ENCODE data around the gene CACTIN.
A peak's percentile ranks its signal among the peaks of the same experiment; 100 is the strongest.
"Not testable (repeated sequence)": the region's sequence is repeated elsewhere in the genome, so short reads cannot be mapped to it uniquely, and the experiment has no call there.

The CACTIN gene

GRCh38 chr19:3585301-3586126, 41.1 kb downstream of the CACTIN start, which contains the start of gene GIPC3:
GIPC3 (plus strand) TSS chr19:3585478; CDS start chr19:3585598, 120 bp downstream.
- no peak for DNase-seq

DNA sequence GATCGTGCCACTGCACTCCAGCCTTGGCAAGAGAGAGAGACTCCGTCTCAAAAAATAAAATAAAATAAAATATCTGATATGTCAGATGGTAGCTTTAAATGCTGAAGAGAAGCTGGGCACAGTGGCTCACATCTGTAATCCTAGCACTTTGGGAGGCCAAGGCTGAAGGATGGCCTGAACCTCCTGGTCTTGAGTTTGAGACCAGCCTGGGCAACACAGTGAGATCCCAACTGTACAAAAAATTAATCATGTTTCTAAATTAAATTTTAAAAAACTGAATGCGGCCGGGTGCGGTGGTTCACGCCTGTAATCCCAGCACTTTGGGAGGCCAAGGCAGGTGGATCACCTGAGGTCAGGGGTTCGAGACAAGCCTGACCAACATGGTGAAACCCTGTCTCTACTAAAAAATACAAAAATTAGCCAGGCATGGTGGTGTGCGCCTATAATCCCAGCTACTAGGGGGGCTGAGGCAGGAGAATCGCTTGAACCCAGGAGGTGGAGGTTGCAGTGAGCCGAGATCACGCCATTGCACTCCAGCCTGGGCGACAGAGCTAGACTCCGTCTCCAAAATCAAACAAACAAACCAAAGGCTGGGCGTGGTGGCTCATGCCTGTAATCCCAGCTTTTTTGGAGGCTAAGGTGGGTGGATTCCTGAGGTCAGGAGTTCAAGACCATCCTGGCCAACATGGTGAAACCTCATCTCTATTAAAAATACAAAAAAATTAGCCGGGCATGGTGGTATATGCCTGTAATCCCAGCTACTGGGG, 42.4 kb downstream of the CACTIN start:
- DNase-seq, result not testable (repeated sequence)

GRCh38 chr19:3581792-3582191, 44.8 kb downstream of the CACTIN start:
- DNase-seq, result peak; percentile 41

- peak; percentile 30 for DNase-seq
These were observed 46.2 kb downstream of the CACTIN start for GRCh38 chr19:3580156-3580934.

GRCh38 chr19:3578390-3578789, 48.2 kb downstream of the CACTIN start:
- DNase-seq, result no peak

DNA sequence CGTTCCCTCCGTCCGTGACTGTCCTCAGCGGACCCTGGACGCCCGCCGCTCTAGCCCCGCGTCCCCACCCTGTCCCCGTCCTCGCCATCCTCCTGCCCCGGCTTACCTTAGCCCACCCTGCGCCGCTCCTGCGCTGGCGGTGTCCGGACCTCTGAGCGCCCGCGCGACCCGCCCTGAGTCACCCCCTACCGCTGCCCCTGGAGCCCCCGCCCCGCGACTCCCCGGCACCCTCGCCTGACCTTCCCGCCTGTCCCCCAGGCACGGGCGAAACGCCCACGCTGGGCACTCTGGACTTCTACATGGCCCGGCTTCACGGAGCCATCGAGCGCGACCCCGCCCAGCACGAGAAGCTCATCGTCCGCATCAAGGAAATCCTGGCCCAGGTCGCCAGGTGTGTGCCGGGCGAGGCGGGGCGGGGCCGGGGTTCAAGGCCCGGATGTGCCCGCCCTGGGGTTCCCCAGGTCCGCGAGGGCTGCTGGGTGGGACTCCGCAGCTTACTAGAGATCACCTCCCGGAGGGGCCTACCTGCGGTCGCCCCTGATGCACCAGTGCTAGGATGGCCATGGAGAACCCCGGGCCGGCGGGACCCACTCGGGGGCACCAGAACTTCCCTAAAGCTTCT, 48.8 kb downstream of the CACTIN start:
- no peak for DNase-seq

DNA sequence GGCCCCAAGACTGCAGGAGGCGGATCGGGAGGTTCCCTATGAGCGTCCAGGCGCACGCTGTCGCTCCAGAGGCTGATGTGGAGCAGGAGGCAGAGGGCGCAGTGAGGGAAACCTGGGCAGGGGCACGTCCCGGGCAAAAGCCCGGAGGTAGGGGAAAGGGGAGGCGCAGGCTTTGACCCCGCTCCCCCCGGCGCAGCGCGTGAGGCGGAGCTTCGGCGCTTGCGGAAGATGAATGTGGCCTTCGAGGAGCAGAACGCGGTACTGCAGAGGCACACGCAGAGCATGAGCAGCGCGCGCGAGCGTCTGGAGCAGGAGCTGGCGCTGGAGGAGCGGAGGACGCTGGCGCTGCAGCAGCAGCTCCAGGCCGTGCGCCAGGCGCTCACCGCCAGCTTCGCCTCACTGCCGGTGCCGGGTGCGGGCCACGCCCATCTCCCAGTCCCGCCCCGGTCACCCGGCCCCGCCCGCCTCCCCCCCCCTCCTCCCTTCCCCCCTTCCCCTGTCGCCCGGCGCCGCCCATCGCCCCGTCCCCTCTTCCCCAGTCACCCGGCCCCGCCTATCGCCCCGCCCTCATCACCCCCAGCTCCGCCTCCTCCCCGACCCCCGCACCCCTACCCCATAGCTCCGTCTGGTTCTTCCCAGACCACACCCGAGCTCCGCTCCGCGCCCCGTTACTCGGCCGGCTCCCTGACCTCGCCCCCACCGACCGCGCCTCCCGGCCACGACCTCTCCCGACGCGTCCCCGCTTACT, 49.7 kb downstream of the CACTIN start:
- DNase-seq, result no peak

DNA sequence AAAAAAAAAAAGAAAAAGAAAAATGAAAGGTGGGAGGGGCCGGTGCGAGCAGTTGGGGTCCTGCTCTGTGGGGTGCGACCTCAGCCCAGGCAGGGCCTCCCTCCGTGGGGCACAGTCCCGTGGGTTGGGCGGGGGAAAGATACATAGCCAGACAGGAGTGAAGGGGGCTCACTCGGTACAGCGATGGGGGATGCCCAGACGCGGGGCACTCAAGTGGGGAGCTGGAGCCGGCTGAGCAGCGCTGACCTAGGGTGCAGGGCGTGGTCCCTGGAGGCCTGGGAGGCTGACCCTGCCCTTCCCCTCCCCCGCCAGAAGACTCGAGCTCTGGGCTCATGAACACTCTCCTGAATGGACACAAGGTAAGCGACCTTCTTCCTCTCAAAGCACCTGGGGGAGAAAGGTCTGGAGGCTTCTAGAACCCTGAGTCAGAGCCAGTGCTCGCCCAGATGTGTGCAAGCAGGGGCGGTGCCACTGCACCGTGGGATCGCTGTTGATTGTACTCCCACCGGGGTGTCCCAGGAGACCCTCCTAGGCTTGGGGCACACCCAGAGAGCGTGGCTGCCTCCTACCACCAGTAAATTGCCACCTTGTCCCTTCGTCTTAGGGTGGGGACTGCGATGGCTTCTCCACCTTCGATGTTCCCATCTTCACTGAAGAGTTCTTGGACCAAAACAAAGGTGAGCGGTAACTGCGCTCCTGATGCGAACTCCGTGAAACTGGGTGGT, 50.5 kb downstream of the CACTIN start:
- DNase-seq, result no peak

GRCh38 chr19:3575260-3575741, 51.3 kb downstream of the CACTIN start:
- DNase-seq, result peak; percentile 44

GRCh38 chr19:3573858-3574637, 52.5 kb downstream of the CACTIN start:
- peak; percentile 99 for DNase-seq

DNA sequence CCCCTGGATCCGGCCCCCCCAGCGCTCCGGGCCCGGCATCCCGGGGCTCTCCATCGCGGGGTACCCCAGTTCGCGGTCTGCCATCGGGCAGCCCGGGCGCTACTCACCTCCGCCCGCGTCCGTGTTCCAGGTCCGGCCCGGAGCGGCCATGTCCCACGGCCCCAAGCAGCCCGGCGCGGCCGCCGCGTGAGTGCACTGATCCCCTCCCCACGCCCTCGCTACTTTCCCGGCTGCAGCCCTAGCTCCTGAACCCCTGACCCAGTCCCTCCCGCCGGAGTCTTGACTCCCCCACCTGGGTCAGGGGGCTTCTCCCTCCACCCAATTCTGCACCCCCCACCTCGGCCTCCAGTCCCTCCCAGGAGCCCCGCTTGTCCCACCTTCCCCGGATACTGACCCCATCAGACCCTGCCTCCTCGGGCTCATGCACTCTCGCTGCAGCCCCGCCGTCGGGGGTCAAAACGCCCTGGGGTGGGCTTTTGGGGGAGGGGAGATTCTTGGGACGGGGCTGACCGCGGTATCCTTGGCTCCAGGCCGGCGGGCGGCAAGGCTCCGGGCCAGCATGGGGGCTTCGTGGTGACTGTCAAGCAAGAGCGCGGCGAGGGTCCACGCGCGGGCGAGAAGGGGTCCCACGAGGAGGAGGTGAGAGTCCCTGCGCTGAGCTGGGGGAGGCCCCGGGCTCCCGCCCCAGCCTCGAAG, 53.3 kb downstream of the CACTIN start:
- no peak for DNase-seq

GRCh38 chr19:3572855-3573161, 53.8 kb downstream of the CACTIN start, which contains the start of gene HMG20B:
HMG20B (plus strand) TSS chr19:3572944; CDS start chr19:3573310, 366 bp downstream.
- DNase-seq, result no peak

DNA sequence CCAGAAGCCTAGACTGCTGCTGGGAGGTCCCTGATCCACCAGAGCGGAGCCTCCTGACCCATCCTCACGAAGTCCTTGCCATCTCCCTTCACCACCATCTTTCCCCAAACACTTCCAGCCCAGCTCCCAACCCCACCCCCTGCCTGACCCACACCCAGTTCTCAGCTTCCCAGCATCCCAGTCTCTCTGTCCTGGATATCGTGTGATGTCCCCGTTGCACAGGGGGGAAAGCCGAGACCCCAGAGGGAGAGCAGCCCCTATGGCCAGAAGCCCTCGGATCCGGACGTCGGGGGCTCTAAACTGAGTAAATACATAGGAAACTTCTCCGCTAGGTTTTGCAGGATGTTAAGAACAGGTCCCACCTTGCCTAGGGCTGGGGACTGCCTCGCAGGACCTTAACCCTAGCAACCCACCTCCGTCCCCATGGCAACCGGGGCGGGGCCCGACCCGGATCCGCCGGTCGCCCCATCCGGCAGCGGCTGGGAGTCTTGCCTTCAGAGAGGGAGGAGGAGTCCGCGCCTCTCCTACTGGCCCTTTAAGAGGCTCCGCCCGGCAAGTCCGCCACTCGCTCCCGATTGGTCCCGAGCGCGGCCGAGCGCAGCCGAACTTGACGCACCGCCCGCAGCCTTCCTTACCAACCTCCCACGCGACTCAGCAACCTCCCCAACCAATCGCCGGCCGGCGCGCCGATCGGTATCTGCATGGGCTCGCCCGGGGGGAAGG, 54.3 kb downstream of the CACTIN start:
- DNase-seq, result peak; percentile 100

- no peak for DNase-seq
These were observed 56.0 kb downstream of the CACTIN start for GRCh38 chr19:3570606-3571011.

DNA sequence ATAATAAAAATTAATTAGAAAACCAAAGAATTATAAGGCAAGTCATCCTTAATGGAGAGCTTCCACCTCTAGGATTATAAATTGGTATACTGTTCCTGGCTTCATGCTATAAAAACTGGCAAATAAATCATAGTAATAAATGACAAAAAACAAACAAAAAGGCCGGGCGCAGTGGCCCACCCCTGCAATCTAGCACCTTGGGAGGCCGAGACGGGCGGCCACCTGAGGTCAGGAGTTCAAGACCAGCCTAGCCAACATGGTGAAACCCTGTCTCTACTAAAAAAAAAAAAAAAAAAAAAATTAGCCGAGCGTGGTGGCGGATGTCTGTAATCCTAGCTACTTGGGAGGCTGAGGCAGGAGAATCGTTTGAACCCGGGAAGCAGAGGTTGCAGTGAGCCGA, 56.5 kb downstream of the CACTIN start:
- not testable (repeated sequence) for DNase-seq

GRCh38 chr19:3565139-3565538, 61.5 kb downstream of the CACTIN start:
- peak; percentile 56 for DNase-seq

DNA sequence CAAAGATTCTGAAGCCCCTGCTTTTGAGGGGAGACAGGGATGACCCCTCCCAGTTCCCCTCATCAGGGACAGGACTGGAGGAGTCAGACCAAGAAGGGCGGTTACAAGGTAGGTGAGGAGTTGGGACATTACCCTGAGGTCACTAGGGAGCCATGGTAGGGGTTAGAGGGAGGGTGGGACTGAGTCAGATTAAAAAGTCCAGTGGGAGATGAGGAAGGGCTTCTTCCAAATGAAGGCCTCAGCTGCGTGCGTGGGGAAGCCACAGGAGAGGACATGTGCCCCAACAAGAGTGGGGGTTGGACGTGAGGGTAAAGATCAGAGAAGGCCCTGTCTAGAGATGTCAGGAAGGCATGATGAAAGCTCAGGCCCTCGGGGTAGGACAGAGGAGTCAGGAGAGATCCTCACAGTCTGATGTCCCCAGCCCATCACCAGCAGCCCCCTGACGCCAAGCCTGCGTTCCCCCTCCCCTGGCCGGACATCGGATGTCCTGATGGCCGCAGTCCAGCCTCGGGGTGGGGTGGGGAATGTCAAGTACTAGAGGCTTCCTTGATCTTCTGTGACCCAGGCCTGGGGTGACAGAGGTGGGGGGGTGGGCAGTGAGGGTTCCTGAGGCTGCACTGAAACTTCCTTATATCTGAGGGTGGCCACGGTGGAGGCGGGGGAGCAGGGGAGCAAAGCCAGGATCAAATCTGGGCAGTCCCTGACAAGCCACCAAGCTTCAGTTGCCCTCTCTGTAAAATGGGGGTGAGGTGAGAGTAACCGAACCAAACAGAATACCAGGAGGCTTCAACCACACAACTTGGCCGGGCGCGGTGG, 62.7 kb downstream of the CACTIN start:
- no peak for DNase-seq
